Ovary (tissue), 9 donors: ENCODE measurements around the gene DSCAM. TPM values are rescaled to one million over a fixed set of nuclear protein-coding genes. Genes with fewer than 3 reads are reported as not detected.
"Not testable (repeated sequence)": the region's sequence is repeated elsewhere in the genome, so short reads cannot be mapped to it uniquely, and the experiment has no call there.

Source experiments
- DNase-seq, 5 donors: peaks; one replicate each; pipeline ENCODE4 v3.0.0-alpha.2; 2019 to 2020
- H3K27ac ChIP-seq, 2 donors: fragments of 200-600 bp; one replicate each; pipeline versions ENCODE4 v1.5.1 to v1.8.0; 2019 to 2022
- H3K27me3 ChIP-seq: fragments of 200-600 bp; one replicate; pipeline ENCODE4 v1.8.0; 2022
- H3K36me3 ChIP-seq: fragments of 200-600 bp; sonication (generic); one replicate; pipeline ENCODE4 v1.5.1; 2019
- H3K4me1 ChIP-seq: one replicate; pipeline ENCODE4 v1.8.1; 2013; ENCODE audit warnings: mild to moderate bottlenecking, moderate library complexity; ENCODE audit not compliant: insufficient read depth
- H3K4me3 ChIP-seq: fragments of 200-600 bp; sonication (generic); one replicate; pipeline ENCODE4 v1.5.1; 2017
- H3K9me3 ChIP-seq, 2 donors: fragments of 200-600 bp in 1 of 2; sonication (generic) in 1 of 2; one replicate each; pipeline versions ENCODE4 v1.5.1 to v1.8.1; 2013 to 2019; ENCODE audit warnings: mild to moderate bottlenecking in 1 of 2, moderate library complexity in 1 of 2
- EP300 ChIP-seq: sonication (generic); formaldehyde crosslinking; IDR thresholded peaks from one replicate; pipeline ENCODE4 v1.6.1; 2017; ENCODE audit warnings: antibody characterized with exemption
- POLR2A ChIP-seq: fragments of 450-650 bp; IDR thresholded peaks from one replicate; pipeline ENCODE4 v1.6.1; 2017; ENCODE audit warnings: antibody characterized with exemption, mild to moderate bottlenecking, moderate library complexity
- WGBS, 3 donors: extraction: QIAGEN DNeasy Blood & Tissue Kit in 1 of 3; methylation state at CpG; one replicate each; pipeline versions ENCODE4 v1.1.5 to v1.1.7; 2013 to 2017; 5-methylcytosine and 5-hydroxymethylcytosine counted together
- intact Hi-C, 4 donors: fragments of 100-400 bp; cut with DNase I; formaldehyde crosslinking; loops; one replicate each; pipeline versions ENCODE4 v1.11.0 to v1.15.1; 2022 to 2023
- polyA plus RNA-seq, 2 donors: library from polyadenylated mRNA; stranded (reverse); fragments of 200-250 nt in 1 of 2; fragments of 350-450 nt in 1 of 2; fragmentation: Illumina TruSeq in 1 of 2; extraction: RNeasy Lipid Tissue Mini Kit (QIAGEN cat#74804) in 1 of 2; gene quantifications; one replicate each; pipeline ENCODE4 v1.2.3, GENCODE V29; 2013 to 2014
- total RNA-seq, 7 donors: library from RNA; depleted of rRNA in 2 of 7; stranded (reverse); fragments of >200 nt in 2 of 7; fragmentation: NEBNext Ultra II Directional in 3 of 7; extraction: Animal tissue kit (Norgen Biotek cat#: 25700) in 3 of 7; gene quantifications; one replicate each; pipeline versions ENCODE4 v1.1.0 to v1.2.4, GENCODE V29; 2016 to 2023
- TF ChIP-seq, protein P1 (sequence below), 3 donors: fragments of 450-650 bp in 2 of 3; fragments of 200-600 bp in 1 of 3; IDR thresholded peaks; one replicate each; pipeline versions ENCODE4 v1.5.1 to v1.8.0; 2016 to 2022; ENCODE audit warnings: antibody characterized with exemption in 3 of 3, mild to moderate bottlenecking in 1 of 3
- donor health status: DM: no; HTN: no; CAD: no; lungs with moderate emphysema.
- donor health status: DM: no; HTN: no; CAD: no.
- donor health status: Bipolar disorder and iron deficiency.
- donor health status: DM: yes; HTN: yes; CAD: no.
- donor health status: DM: no; HTN: no; CAD: no.
- donor health status: DM: yes; HTN: yes; CAD: no.

DSCAM gene
- total and polyA plus RNA-seq, 9 donors, result under 0.01 to 0.12 (median 0.04) TPM; not detected in 5

DNA sequence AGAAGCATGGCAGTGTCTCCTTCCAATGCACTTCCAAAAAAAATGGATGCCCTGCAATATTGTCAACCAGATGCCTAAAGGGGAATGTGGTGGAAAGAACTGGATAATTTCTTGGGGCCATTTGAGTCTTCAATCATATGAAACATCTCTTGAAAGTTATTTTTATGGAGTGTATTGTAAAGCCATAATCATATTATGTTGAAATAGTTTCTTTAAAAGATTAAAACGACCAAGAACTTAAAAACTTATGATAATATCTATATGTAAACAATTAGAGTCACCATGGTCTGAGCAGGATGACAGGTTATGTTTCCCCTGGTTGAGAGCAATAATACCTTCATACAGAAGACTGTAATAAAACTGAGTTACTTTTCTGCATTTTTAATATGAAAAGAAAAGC, 522.6 kb downstream of the DSCAM start:
- Histone ChIP-seq H3K4me1 (no peaks in the 10 kb centered on the region), H3K9me3 (no peaks in the 10 kb centered on the region), H3K4me3 (no peak overlapping the region), H3K27me3 (no peaks in the 10 kb centered on the region), H3K27ac (no peak overlapping the region), H3K36me3 (no peaks in the 10 kb centered on the region)
- TF ChIP-seq, protein P1, sequence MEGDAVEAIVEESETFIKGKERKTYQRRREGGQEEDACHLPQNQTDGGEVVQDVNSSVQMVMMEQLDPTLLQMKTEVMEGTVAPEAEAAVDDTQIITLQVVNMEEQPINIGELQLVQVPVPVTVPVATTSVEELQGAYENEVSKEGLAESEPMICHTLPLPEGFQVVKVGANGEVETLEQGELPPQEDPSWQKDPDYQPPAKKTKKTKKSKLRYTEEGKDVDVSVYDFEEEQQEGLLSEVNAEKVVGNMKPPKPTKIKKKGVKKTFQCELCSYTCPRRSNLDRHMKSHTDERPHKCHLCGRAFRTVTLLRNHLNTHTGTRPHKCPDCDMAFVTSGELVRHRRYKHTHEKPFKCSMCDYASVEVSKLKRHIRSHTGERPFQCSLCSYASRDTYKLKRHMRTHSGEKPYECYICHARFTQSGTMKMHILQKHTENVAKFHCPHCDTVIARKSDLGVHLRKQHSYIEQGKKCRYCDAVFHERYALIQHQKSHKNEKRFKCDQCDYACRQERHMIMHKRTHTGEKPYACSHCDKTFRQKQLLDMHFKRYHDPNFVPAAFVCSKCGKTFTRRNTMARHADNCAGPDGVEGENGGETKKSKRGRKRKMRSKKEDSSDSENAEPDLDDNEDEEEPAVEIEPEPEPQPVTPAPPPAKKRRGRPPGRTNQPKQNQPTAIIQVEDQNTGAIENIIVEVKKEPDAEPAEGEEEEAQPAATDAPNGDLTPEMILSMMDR (IDR thresholded peaks at IDR 0.05), result no peak
- TF ChIP-seq POLR2A (no peak), EP300 (no peak)
- DNase-seq, result no peak
- intact Hi-C loops, result no loop called here
- 20 to 31% (median 28%) methylated on average over 1 of the region's 1 CpG for WGBS, 3 donors

GRCh38 chr21:40320718-40321117, 526.2 kb downstream of the DSCAM start:
- H3K36me3 ChIP-seq, H3K27me3 ChIP-seq, H3K27ac ChIP-seq, H3K4me1 ChIP-seq, DNase-seq, H3K9me3 ChIP-seq, H3K4me3 ChIP-seq, intact Hi-C loops: not testable (repeated sequence)
- 39 to 59% (median 48%) methylated on average over 2 of the region's 2 CpGs for WGBS, 3 donors

- Histone ChIP-seq H3K27ac (no peak overlapping the region), H3K27me3 (no peaks in the 10 kb centered on the region), H3K4me1 (no peaks in the 10 kb centered on the region), H3K36me3 (no peaks in the 10 kb centered on the region), H3K9me3 (no peaks in the 10 kb centered on the region), H3K4me3 (no peak overlapping the region)
- TF ChIP-seq POLR2A (no peak), EP300 (no peak)
- TF ChIP-seq, protein P1 (IDR thresholded peaks at IDR 0.05), result no peak
- intact Hi-C loops, result no loop called here
- 88 to 92% (median 90%) methylated on average over 9 of the region's 9 CpGs for WGBS, 3 donors
- DNase-seq, result no peak
These were observed 528.6 kb downstream of the DSCAM start for GRCh38 chr21:40318371-40318770.

DNA sequence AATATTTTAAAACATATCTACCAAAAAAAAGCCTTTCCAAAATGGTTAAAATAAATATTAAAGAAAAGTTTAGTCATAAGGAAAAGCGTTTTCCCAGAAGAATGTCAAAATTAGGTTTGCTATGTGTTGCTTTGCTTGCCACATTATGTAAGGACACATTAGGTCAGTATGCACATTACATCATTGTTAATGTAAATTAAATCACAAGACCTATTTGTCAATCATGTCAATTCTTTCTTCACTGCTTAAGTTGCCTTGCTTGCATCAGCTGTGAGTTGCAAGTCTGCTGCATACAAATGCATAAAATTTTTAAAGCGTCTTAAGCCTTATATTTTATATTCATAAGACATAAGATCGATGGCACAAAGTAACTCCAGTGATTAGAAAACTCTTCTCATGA, 530.9 kb downstream of the DSCAM start:
- no peaks in the 10 kb centered on the region for H3K4me1 ChIP-seq
- H3K27ac ChIP-seq, result no peak overlapping the region
- TF ChIP-seq, protein P1 (IDR thresholded peaks at IDR 0.05), result no peak
- TF ChIP-seq POLR2A (no peak), EP300 (no peak)
- intact Hi-C loops, result no loop called here
- H3K4me3 ChIP-seq, result no peak overlapping the region
- no peaks in the 10 kb centered on the region for H3K36me3 ChIP-seq
- no peak for DNase-seq
- no peaks in the 10 kb centered on the region for H3K9me3 ChIP-seq
- no peaks in the 10 kb centered on the region for H3K27me3 ChIP-seq
- 75 to 84% (median 79%) methylated on average over 3 of the region's 3 CpGs for WGBS, 3 donors

- H3K27me3 ChIP-seq, result no peaks in the 10 kb centered on the region
- H3K4me1 ChIP-seq, result no peaks in the 10 kb centered on the region
- DNase-seq, result no peak
- intact Hi-C loops, result no loop called here
- TF ChIP-seq POLR2A (no peak), EP300 (no peak)
- TF ChIP-seq, protein P1 (IDR thresholded peaks at IDR 0.05), result no peak
- H3K36me3 ChIP-seq, result no peaks in the 10 kb centered on the region
- no peaks in the 10 kb centered on the region for H3K9me3 ChIP-seq
- 19 to 39% (median 36%) methylated on average over 1 of the region's 1 CpG for WGBS, 3 donors
- H3K4me3 ChIP-seq, result no peak overlapping the region
- no peak overlapping the region for H3K27ac ChIP-seq
These were observed 531.3 kb downstream of the DSCAM start for GRCh38 chr21:40315626-40316025.
